ENCODE data around the gene C2orf72. TPM values are rescaled to one million over a fixed set of nuclear protein-coding genes. Genes with fewer than 3 reads are reported as not detected.

Gene C2orf72
- total and polyA plus RNA-seq, 4 donors: 33.2 to 141 (median 84.9) TPM

GRCh38 chr2:231032575-231033140 lies 4.7 kb upstream of the C2orf72 start:
- no peak overlapping the region for H3K4me3 ChIP-seq (ENCODE audit: low read depth in 1 of 3, low read length in 3 of 3)
- no peak for DNase-seq (ENCODE audit: low spot score)
- H3K27me3 ChIP-seq (ENCODE audit: control insufficient read depth in 4 of 4, insufficient read depth in 4 of 4, low read length in 3 of 4): no peaks in the 10 kb centered on the region
- no peak overlapping the region for H3K9ac ChIP-seq (ENCODE audit: low read depth in 1 of 2, low read length in 2 of 2)
- no peak overlapping the region for H3K27ac ChIP-seq (ENCODE audit: low read depth in 1 of 2, low read length in 2 of 2)
- peaks cover 7 to 37% (median 33%) of the 10 kb centered on the region in 4 donors for H3K4me1 ChIP-seq (ENCODE audit: control insufficient read depth in 4 of 4, insufficient read depth in 4 of 4, low read length in 3 of 4)
- no peaks in the 10 kb centered on the region for H3K36me3 ChIP-seq (ENCODE audit: control insufficient read depth in 4 of 4, insufficient read depth in 3 of 4, low read depth in 1 of 4, low read length in 3 of 4)
- WGBS: 83% methylated on average over 5 of the region's 5 CpGs
- TF ChIP-seq, protein P1, sequence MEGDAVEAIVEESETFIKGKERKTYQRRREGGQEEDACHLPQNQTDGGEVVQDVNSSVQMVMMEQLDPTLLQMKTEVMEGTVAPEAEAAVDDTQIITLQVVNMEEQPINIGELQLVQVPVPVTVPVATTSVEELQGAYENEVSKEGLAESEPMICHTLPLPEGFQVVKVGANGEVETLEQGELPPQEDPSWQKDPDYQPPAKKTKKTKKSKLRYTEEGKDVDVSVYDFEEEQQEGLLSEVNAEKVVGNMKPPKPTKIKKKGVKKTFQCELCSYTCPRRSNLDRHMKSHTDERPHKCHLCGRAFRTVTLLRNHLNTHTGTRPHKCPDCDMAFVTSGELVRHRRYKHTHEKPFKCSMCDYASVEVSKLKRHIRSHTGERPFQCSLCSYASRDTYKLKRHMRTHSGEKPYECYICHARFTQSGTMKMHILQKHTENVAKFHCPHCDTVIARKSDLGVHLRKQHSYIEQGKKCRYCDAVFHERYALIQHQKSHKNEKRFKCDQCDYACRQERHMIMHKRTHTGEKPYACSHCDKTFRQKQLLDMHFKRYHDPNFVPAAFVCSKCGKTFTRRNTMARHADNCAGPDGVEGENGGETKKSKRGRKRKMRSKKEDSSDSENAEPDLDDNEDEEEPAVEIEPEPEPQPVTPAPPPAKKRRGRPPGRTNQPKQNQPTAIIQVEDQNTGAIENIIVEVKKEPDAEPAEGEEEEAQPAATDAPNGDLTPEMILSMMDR (IDR thresholded peaks at IDR 0.05; ENCODE audit: low read depth, low read length, missing input control): no peak
- no peak for TF ChIP-seq EGR1 (IDR thresholded peaks at IDR 0.05; ENCODE audit: low read depth in 2 of 2)
- TF ChIP-seq, protein P2, sequence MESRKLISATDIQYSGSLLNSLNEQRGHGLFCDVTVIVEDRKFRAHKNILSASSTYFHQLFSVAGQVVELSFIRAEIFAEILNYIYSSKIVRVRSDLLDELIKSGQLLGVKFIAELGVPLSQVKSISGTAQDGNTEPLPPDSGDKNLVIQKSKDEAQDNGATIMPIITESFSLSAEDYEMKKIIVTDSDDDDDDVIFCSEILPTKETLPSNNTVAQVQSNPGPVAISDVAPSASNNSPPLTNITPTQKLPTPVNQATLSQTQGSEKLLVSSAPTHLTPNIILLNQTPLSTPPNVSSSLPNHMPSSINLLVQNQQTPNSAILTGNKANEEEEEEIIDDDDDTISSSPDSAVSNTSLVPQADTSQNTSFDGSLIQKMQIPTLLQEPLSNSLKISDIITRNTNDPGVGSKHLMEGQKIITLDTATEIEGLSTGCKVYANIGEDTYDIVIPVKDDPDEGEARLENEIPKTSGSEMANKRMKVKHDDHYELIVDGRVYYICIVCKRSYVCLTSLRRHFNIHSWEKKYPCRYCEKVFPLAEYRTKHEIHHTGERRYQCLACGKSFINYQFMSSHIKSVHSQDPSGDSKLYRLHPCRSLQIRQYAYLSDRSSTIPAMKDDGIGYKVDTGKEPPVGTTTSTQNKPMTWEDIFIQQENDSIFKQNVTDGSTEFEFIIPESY (IDR thresholded peaks at IDR 0.05): no peak
- TF ChIP-seq RXRA (IDR thresholded peaks at IDR 0.05): no peak
- TF ChIP-seq, protein P3, sequence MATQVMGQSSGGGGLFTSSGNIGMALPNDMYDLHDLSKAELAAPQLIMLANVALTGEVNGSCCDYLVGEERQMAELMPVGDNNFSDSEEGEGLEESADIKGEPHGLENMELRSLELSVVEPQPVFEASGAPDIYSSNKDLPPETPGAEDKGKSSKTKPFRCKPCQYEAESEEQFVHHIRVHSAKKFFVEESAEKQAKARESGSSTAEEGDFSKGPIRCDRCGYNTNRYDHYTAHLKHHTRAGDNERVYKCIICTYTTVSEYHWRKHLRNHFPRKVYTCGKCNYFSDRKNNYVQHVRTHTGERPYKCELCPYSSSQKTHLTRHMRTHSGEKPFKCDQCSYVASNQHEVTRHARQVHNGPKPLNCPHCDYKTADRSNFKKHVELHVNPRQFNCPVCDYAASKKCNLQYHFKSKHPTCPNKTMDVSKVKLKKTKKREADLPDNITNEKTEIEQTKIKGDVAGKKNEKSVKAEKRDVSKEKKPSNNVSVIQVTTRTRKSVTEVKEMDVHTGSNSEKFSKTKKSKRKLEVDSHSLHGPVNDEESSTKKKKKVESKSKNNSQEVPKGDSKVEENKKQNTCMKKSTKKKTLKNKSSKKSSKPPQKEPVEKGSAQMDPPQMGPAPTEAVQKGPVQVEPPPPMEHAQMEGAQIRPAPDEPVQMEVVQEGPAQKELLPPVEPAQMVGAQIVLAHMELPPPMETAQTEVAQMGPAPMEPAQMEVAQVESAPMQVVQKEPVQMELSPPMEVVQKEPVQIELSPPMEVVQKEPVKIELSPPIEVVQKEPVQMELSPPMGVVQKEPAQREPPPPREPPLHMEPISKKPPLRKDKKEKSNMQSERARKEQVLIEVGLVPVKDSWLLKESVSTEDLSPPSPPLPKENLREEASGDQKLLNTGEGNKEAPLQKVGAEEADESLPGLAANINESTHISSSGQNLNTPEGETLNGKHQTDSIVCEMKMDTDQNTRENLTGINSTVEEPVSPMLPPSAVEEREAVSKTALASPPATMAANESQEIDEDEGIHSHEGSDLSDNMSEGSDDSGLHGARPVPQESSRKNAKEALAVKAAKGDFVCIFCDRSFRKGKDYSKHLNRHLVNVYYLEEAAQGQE (IDR thresholded peaks at IDR 0.05): no peak
- TF ChIP-seq, protein P4, sequence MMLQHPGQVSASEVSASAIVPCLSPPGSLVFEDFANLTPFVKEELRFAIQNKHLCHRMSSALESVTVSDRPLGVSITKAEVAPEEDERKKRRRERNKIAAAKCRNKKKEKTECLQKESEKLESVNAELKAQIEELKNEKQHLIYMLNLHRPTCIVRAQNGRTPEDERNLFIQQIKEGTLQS (IDR thresholded peaks at IDR 0.05): no peak
- no peak for TF ChIP-seq FOXA1 (IDR thresholded peaks at IDR 0.05)
- no peak for TF ChIP-seq JUND (IDR thresholded peaks at IDR 0.05)
- no peak for TF ChIP-seq FOXA2 (IDR thresholded peaks at IDR 0.05)
- no peak for TF ChIP-seq YY1 (IDR thresholded peaks at IDR 0.05)
- TF ChIP-seq GABPA (IDR thresholded peaks at IDR 0.05 in 1 of 2, conservative IDR thresholded peaks at IDR 0.05 in 1 of 2): no peak
- TF ChIP-seq HNF4G (IDR thresholded peaks at IDR 0.05): no peak
- TF ChIP-seq HNF4A (conservative IDR thresholded peaks at IDR 0.05): no peak
- TF ChIP-seq SP1 (IDR thresholded peaks at IDR 0.05): no peak
- no peak for TF ChIP-seq NR2F2 (IDR thresholded peaks at IDR 0.05)
- no peak for TF ChIP-seq MAX (IDR thresholded peaks at IDR 0.05)
- TF ChIP-seq TAF1 (conservative IDR thresholded peaks at IDR 0.05): no peak
- TF ChIP-seq RAD21 (IDR thresholded peaks at IDR 0.05): no peak
- no peaks in the 10 kb centered on the region for H3K9me3 ChIP-seq (ENCODE audit: control insufficient read depth in 4 of 4, low read length in 3 of 4)
